Stimulated activated CD4-positive, alpha-beta T cell treated with anti-CD3 and anti-CD28 coated beads, Interleukin-1b, Interleukin-23, amount 100 ng/mL, for 24 hours (primary cell): ENCODE results near the gene FADS2.

Experiments
- DNase-seq, 4 experiments: peaks; one replicate each; pipeline ENCODE4 v3.0.0-alpha.2; 2020; ENCODE audit warnings: low read depth in 4 of 4, low spot score in 1 of 4

The FADS2 gene

DNA sequence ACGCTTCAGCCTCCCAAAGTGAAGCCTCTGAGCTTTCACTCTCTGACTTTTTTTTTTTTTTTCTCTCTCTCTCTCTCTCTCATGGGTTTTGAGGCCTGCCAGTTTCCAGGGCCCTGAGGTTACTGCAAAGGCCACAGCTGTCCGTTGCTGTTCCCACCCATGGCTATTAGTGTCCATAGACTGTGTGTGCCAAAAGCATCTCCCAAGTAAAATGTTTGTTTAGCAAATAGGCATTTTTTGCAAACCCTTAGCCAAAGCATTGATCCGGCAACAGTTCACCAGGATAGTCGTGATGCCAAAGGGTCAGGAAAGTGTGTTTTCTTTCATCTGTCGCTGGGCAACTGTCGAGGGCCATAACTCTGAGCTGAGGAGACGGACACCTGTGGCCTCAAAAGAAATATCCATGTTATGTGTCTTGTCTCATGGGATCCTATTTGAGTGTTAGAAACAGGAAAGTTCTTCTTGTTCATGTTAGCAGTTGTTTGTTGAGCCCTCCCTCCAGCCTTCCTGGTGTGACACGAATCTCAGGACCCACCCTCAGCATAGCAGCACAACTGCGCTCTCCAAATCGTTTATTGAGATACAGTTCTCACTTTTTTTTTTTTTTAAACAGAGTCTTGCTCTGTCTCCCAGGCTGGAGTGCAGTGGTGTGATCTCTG lies 18.4 kb downstream of the FADS2 start:
- DNase-seq = no peak

DNA sequence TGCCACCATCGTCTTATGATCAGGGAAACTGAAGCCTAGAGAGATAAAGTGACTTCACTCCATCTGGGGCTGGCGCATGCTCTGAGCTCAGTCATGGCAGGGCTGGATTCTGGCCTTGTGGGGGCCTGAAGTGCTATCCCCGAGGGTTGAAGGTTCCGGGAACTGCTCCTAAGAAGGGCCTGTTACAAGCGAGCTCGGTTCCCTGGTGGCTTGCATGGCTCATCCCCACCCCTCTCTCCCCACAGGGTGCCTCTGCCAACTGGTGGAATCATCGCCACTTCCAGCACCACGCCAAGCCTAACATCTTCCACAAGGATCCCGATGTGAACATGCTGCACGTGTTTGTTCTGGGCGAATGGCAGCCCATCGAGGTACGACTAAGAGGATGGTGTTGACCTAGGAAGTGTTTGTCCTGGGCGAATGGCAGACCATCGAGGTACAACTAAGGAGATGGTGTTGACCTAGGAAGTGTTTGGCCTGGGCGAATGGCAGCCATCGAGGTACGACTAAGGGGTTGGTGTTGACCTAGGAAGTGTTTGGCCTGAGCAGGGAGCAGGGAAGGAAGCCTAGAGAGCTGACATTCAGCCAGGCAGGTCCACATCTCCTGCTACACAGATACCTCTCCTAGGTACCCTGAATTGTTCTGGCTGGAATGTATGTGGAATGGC lies 19.9 kb downstream of the FADS2 start:
- DNase-seq = no peak

DNA sequence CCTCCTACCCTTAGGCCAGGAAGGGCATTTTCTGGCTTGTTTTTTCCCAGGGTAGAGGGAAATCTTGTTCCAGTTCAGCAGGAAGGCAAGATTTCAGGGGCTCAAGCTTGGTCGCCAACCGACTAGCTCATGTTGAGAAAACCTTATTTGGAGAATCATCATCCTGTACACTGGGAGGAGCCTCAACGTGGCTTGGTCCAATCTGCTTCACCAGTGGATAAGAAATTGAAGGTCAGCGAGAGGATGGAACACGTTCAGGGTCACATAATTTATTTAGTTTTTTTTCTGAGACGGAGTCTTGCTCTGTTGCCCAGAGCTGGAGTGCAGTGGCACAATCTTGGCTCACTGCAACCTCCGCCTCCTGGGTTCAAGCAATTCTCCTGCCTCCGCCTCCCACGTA lies 20.5 kb downstream of the FADS2 start:
- no peak for DNase-seq

DNA sequence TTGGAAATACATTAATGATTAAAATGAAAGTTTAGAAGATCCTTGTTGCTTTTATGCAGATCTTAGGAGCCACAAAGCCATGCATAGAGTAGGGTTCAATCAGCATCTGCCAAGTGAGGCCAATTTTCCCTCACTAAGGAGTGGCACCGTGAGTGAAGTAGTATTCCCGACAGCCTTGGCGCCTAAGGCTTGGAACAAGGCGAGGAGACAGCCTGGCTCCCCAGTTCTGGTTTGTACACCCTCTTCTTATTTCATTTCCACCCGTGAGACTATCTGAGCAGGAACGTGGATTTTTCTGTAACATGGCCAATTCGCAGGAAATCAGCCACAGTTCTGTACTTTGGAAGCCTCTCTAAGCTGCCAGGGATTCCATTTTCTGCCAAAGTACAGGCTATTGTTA lies 22.6 kb downstream of the FADS2 start:
- DNase-seq = no peak

DNA sequence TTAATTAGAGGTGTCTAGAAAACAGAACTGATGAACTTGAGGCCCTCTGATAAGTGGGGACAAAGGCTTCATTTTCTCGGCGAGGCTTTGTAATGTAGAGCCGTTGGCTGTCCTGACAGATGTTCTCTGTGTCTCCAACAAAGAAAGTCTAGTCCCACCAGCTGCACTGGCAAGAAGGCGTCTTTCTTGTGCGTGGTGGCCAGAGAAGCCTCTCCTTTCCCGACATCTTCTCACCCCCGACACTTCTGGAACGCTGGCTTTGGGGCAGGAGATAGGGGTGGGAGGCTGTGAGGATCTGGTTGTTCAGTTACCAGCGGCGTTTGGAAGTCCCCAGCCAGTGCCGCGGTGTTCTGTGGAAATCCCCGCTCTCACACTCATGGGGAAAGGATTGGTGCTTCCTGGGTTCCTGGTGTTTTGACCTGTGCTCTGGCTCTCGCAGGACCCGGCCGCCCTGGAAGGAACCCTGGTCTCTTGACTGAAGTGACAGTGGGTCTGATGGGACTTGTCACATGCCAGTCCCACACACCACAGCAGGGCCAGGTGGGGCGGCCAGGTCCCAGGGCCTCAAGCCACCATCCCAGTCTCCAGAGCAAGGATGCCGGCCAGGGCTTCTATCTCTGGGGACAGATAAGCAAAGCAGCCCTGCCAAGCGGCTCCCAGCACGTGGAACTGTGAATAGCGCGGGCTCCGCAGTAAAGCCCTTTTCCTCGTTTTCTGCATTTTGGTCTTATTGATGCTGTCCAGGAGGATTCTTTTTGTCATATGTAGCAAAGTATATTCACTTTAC lies 23.2 kb downstream of the FADS2 start:
- no peak for DNase-seq

DNA sequence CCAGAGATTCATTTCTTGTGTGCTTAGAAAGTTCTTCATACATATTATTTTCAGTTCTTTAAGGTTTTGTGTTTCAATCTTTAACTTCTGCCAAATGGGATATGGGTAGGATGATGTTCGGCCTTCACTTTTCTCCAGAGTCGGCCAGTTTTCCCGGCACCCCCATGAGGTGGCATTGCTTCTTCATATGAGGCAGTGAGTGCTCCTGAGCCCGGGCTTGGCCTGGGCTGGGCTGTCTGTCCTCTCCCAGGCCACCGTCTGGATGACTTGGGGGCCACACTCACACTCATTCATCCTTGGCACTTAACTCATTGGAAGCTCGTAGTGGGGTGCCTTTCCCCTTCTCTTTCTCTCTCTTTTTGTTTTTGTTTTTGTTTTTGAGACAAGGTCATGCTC lies 23.8 kb downstream of the FADS2 start:
- no peak for DNase-seq

DNA sequence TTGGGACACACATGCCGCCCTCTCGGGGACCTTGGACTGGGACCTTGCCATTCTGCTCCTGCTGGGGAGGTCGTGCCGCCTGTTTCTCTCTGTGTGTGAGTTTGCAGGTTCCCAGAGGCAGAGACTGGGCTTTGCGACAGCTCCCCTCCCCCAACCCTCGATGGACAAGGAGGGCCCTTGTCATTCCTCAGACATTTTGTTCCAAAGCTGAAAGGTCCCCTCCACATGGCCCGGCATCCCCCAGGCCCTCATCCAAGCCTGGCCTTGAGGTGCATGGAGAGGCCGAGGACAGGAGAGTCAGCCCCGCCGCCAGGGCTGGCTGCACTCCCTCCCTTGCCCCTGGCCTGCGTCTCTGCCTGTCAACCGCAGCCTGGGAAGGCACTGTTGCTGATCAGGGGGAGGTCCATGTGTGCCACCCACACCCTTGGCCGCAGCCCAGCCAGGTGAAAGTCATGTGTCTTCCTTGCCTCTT lies 25.6 kb downstream of the FADS2 start:
- no peak for DNase-seq

DNA sequence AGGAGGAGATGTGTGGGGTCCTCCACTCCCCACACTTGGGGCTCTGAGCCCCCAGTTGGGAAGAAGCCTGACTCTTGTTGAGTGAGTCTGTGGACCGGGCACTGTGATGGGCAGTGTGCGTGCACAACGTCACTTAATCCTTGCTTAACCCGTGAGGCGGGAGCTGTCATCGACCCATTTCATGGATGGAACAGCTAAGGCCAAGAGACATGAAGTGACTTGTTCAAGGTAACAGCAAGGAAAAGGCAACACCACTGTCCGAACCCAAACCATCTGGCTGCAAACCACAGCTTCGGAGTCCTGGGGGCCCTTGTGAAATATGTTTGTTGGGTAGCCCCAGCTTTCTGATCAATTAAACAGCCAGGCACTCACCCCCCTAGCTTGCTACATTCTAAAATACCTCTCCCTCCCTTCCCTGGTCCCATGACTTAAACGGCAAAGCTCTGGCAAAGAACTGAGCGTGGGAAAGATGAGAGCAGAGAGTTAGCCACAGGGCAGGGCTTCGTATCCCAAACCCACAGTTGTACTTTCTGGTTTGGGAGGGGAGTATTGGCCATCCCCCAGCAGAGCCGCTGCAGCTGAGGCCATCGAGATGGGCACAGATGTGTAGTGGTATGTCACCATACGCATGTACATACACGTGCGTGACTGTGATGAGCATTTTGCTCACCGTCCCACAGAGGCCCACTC lies 26.3 kb downstream of the FADS2 start:
- no peak for DNase-seq

DNA sequence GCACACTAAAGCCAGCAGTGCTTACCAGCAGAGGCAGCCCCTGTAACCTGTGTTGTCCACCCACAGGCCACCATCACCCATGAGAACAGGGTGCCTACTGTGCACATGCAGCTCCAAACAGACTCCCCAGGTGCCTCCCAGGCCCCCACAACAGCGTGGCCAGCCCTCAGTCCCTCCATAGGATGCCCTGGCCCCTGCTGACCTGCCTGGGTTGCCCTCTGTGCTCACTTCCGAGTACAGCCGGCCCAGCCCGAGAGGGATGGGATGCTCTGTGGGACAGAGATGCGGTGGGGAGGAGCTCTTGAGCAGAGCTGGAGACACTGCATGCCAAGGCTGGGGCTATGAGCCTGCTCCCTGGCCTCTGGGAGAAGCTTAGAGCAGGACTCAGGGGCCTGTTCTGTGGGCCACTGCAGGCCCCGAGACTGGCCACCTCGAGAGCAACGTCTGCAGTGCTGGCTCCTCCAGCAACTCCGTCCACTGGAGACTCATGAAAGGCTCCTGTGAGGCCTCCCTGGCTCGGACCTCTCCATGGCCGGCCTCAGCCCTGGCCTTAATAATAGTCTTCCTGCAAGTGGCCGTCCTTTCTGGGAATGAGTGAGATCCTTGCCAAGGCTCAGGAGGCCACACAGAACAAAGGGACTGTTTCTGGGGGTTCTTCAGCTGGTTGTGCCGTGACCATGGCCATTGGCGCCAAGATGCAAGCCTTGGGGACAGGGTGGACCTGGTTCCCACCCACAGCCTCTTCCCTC lies 27.0 kb downstream of the FADS2 start:
- DNase-seq = no peak

DNA sequence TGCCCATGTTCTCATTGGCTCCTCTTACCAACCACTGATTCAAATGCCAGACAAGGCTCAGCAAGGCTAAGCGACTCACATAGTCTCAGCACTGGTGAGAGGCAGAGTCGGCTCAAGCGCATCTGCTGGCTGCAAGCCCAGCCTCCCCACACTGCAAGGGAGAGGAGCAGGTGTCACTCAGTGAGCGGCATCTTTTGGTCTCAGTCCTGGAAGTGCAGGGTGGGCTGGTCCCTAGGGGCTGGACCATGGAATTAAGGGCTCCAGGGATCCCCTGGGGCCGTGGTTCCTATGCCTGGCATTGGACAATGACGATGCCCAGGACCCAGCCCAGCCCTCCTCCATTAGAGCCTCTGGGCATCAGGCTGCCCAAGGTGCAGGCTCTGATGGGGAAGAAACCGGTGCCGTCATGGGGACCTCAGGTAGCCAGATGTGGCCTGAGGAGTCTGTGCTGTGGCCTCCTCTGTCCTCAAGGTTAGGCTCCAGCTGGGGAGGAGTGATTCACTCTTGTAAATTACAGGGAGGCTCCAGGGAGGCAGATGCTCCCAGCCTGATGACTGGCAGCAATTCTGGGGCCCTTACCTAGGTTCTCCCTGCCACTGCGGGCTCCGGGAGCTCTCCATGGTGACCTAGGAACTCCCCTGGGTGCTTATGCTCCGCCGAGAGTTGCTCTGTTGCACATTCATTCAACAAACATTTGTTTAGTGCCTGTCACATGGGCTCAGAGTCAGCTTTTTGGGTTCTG lies 28.0 kb downstream of the FADS2 start:
- DNase-seq = no peak

DNA sequence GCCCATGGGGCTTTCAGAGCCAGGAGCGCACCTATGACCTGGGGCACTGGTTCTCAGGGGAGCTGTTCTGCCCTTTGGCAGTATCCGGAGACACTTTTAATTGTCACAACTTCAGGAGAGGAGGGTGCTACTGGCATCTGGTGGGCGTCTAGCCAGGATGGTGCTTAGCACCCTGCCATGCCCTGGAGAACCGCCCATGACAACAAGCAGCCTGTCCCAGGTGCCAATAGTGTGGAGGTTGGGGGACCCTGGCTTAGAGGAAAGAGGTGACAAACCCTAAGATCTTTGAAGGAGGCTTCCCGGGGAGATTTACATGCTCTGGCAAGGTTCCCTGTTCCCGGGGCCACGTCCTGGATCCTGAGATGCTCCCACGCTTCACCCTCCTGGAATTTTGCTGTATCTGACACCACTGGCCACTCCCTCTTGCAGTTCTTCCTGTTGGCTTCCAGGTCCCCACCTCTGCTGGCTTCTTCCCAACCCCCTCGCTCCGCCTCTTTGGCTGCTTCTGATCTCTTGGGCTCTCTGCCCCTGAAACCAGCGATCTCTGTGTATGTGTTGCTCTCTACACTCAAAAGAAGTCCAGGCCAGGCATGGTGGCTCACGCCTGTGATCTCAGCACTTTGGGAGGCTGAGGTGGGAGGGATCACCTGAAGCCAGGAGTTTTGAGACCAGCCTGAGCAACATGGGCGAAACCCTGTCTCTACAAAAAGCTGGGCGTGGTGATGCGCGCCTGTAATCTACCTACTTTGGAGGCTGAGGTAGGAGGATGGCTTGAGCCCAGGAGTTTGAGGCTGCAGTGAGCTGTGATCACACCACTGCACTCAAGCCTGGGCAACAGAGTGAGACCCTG lies 32.2 kb downstream of the FADS2 start:
- no peak for DNase-seq

DNA sequence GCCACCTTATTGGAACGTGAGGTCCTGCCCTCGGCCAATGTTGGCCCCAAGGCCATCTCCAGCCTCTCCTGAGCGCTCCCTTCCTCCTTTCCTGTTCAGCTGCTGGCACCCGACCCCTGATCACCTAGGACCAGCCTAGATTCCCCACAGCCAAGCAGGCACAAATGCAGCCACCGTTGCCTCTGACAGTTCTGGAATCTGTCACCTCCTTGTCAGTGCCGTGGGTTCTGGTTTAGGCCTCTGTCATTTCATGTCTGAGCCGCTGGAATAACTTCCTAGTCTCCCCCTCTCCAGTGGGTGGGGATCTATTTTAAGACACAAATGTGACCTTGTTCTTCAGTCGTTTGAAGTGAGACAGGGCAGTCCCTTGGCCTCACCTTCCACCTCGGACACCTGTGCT lies 33.5 kb downstream of the FADS2 start:
- no peak for DNase-seq

DNA sequence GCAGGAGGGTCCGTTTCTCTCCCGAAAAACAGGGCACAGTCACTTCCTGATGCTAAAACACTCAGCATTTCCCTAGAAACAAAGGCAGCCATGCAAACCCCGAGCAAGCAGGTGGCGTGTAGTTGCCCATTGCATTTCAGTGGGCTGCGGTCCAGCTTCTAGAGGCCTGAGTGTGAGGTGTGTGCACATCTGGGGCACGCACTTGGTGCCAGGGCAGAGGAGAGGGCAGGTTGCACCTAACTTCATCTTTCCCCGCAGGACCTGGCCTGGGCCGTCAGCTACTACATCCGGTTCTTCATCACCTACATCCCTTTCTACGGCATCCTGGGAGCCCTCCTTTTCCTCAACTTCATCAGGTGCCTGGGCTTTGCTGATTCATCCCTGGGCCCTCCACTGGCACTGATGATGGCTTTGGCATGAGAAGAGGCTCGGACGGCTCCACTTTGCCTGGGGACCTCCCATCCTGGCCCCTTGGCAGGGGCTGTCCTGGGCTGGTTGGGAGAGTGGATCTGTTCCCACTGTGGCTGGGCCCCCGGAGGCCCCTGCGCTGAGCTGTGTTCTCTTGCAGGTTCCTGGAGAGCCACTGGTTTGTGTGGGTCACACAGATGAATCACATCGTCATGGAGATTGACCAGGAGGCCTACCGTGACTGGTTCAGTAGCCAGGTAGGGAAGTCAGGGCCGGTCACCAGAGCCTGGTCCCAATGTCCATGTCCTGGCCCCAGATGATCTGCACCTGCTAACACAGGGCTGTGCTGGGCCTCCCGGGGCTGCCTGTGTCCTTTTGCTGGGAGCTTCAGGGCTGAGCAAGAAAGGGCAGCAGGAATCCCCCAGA lies 34.8 kb downstream of the FADS2 start:
- DNase-seq = no peak

DNA sequence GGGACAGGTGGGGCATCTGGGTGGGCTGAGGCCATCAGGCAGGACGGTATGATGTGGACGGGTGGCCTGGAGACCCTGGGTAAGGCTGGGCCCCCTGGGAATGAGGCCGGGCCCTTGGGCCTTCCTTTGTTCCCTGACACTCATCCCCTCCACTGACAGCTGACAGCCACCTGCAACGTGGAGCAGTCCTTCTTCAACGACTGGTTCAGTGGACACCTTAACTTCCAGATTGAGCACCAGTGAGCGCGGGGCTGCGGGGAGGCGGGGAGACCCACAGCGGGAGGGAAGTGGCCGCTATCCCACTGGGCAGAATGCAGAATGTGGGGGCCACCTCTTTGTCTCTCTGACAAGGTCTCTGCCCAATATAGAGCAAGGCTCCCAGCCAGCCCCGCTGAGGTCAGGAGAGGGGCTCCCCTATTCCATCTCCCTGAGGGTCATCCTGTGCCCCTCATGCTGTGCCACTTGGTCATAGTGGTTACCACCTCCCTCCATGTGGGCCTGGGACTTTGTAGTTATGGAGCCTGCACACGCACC lies 35.5 kb downstream of the FADS2 start:
- DNase-seq = no peak

DNA sequence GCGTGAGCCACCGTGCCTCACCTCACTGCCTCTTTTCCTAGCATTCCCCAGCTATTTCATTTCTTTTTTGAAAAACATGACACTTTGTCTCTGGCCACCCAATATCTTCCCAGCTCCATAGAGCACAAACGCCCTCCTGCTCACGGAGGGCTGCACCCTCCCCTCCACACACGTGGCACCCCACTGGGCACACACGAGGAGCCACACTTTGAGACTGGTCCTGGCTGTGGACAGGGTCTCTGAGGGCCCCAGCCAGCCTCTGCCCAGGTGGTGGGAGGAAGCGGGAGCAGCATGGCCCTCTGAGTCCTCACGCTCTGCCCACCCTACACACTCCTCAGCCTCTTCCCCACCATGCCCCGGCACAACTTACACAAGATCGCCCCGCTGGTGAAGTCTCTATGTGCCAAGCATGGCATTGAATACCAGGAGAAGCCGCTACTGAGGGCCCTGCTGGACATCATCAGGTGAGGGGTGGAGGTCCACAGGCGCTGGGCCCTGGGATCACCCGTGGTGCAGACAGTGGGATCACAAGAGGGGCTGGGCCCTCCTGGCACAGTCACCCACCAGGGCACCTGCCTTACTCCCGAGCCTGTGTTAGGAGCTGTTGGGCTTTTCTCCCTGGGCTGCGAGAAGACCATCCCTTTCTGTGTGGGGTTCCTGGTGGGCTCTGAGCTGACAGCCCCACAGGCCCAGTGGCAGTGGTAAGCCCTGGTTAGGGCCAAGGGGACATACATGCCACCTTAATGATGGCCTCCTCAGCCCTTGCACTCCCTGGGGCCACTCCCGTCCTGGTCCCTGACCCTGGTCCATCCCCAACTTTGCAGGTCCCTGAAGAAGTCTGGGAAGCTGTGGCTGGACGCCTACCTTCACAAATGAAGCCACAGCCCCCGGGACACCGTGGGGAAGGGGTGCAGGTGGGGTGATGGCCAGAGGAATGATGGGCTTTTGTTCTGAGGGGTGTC lies 37.0 kb downstream of the FADS2 start:
- DNase-seq = no peak

DNA sequence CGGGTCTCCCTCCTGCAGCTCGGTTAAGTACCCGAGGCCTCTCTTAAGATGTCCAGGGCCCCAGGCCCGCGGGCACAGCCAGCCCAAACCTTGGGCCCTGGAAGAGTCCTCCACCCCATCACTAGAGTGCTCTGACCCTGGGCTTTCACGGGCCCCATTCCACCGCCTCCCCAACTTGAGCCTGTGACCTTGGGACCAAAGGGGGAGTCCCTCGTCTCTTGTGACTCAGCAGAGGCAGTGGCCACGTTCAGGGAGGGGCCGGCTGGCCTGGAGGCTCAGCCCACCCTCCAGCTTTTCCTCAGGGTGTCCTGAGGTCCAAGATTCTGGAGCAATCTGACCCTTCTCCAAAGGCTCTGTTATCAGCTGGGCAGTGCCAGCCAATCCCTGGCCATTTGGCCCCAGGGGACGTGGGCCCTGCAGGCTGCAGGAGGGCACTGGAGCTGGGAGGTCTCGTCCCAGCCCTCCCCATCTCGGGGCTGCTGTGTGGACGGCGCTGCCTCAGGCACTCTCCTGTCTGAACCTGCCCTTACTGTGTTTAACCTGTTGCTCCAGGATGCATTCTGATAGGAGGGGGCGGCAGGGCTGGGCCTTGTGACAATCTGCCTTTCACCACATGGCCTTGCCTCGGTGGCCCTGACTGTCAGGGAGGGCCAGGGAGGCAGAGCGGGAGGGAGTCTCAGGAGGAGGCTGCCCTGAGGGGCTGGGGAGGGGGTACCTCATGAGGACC lies 38.3 kb downstream of the FADS2 start:
- no peak for DNase-seq
